HFF-Myc (cell line): Measurements from ENCODE around the gene GNAI2.
"Not testable (repeated sequence)": the region's sequence is repeated elsewhere in the genome, so short reads cannot be mapped to it uniquely, and the experiment has no call there.

Experiments used
- DNase-seq: peaks from one replicate; pipeline ENCODE4 v3.0.0-alpha.2; 2011; ENCODE audit warnings: low read depth; ENCODE audit errors: extremely low read depth
- H3K4me3 ChIP-seq: replicated peaks from 2 replicates; pipeline ENCODE4 v1.5.1; 2011; ENCODE audit warnings: low read depth, mild to moderate bottlenecking, control low read depth, low read length
- CTCF ChIP-seq: IDR thresholded peaks from 2 replicates; pipeline ENCODE4 v1.5.1; 2012; ENCODE audit warnings: mild to moderate bottlenecking, low read depth, low read length, control low read depth; ENCODE audit errors: missing control alignments

The GNAI2 gene

GRCh38 chr3:50278123-50278879 lies 42.3 kb downstream of the GNAI2 start:
- no peak for DNase-seq
- H3K4me3 ChIP-seq: no peak overlapping the region
- TF ChIP-seq CTCF: no peak

- TF ChIP-seq CTCF: no peak
- no peak within 1 kb of the TSS for H3K4me3 ChIP-seq
- no peak for DNase-seq
These were observed 42.8 kb downstream of the GNAI2 start, which contains the start of gene LSMEM2 for GRCh38 chr3:50278880-50279224. Gene LSMEM2 (plus strand): TSS chr3:50279087. CDS start chr3:50279114, 27 bp downstream.

GRCh38 chr3:50279255-50280016 lies 43.4 kb downstream of the GNAI2 start:
- no peak for TF ChIP-seq CTCF
- no peak overlapping the region for H3K4me3 ChIP-seq
- DNase-seq: no peak

GRCh38 chr3:50284121-50284520 lies 48.1 kb downstream of the GNAI2 start:
- not testable (repeated sequence) for DNase-seq, H3K4me3 ChIP-seq

- no peak overlapping the region for H3K4me3 ChIP-seq
- no peak for DNase-seq
- no peak for TF ChIP-seq CTCF
These were observed 50.6 kb downstream of the GNAI2 start for GRCh38 chr3:50286322-50287227.

- DNase-seq: no peak
- TF ChIP-seq CTCF: no peak
- H3K4me3 ChIP-seq: no peak overlapping the region
These were observed 51.3 kb downstream of the GNAI2 start for GRCh38 chr3:50287262-50287661.
